HEK293 (cell line): ENCODE measurements around the gene PITPNC1.
A peak's percentile ranks its signal among the peaks of the same experiment; 100 is the strongest.

Source experiments
- BCL11A ChIP-seq: fragments of 450-650 bp; formaldehyde crosslinking; IDR thresholded peaks from 2 replicates; pipeline ENCODE4 v1.5.1; 2016; ENCODE audit warnings: low read depth, missing biosample characterization, missing genetic modification characterization
- CTCF ChIP-seq: fragments of 450-650 bp; formaldehyde crosslinking; IDR thresholded peaks from 2 replicates; pipeline ENCODE4 v1.5.1; 2016; ENCODE audit warnings: missing biosample characterization, missing genetic modification characterization
- HOXD13 ChIP-seq: sonication (generic); formaldehyde crosslinking; IDR thresholded peaks from 2 replicates; pipeline ENCODE4 v1.8.0; 2022; ENCODE audit warnings: missing genetic modification reagents, borderline replicate concordance
- OVOL3 ChIP-seq: fragments of 450-650 bp; formaldehyde crosslinking; IDR thresholded peaks from 2 replicates; pipeline ENCODE4 v1.5.1; 2016; ENCODE audit warnings: missing biosample characterization, missing genetic modification characterization
- PRDM10 ChIP-seq: fragments of 450-650 bp; formaldehyde crosslinking; IDR thresholded peaks from 2 replicates; pipeline ENCODE4 v1.5.1; 2016; ENCODE audit warnings: missing biosample characterization, missing genetic modification characterization
- PRDM4 ChIP-seq: fragments of 450-650 bp; formaldehyde crosslinking; IDR thresholded peaks from 2 replicates; pipeline ENCODE4 v1.5.1; 2017; ENCODE audit warnings: missing biosample characterization, missing genetic modification characterization
- TRIM28 ChIP-seq: IDR thresholded peaks from 2 replicates; pipeline ENCODE4 v1.6.1; 2011; ENCODE audit warnings: low read length, control low read depth, borderline replicate concordance
- YY1 ChIP-seq: fragments of 450-650 bp; formaldehyde crosslinking; IDR thresholded peaks from 2 replicates; pipeline ENCODE4 v1.5.1; 2018; ENCODE audit warnings: missing biosample characterization, missing genetic modification characterization
- YY2 ChIP-seq: fragments of 450-650 bp; formaldehyde crosslinking; IDR thresholded peaks from 2 replicates; pipeline ENCODE4 v1.5.1; 2016; ENCODE audit warnings: missing biosample characterization, missing genetic modification characterization
- ZBTB20 ChIP-seq: fragments of 450-650 bp; formaldehyde crosslinking; IDR thresholded peaks from 2 replicates; pipeline ENCODE4 v1.5.1; 2016; ENCODE audit warnings: missing biosample characterization, missing genetic modification characterization
- ZBTB44 ChIP-seq: fragments of 450-650 bp; IDR thresholded peaks from 2 replicates; pipeline ENCODE4 v1.5.1; 2018; ENCODE audit warnings: missing biosample characterization, mild to moderate bottlenecking, missing genetic modification characterization
- ZBTB8A ChIP-seq: fragments of 450-650 bp; formaldehyde crosslinking; IDR thresholded peaks from 2 replicates; pipeline ENCODE4 v1.5.1; 2016; ENCODE audit warnings: missing biosample characterization, missing genetic modification characterization
- ZNF112 ChIP-seq: fragments of 450-650 bp; formaldehyde crosslinking; IDR thresholded peaks from 2 replicates; pipeline ENCODE4 v1.5.0; 2017; ENCODE audit warnings: missing biosample characterization, missing genetic modification characterization
- ZNF146 ChIP-seq: fragments of 450-650 bp; formaldehyde crosslinking; IDR thresholded peaks from 2 replicates; pipeline ENCODE4 v1.5.1; 2016; ENCODE audit warnings: missing biosample characterization, missing genetic modification characterization
- ZNF184 ChIP-seq: fragments of 450-650 bp; IDR thresholded peaks from 2 replicates; pipeline ENCODE4 v1.5.1; 2018; ENCODE audit warnings: missing biosample characterization, mild to moderate bottlenecking, missing genetic modification characterization
- ZNF394 ChIP-seq: fragments of 450-650 bp; formaldehyde crosslinking; IDR thresholded peaks from 2 replicates; pipeline ENCODE4 v1.5.1; 2016; ENCODE audit warnings: missing biosample characterization, missing genetic modification characterization, mild to moderate bottlenecking, moderate library complexity, borderline replicate concordance
- ZNF404 ChIP-seq: fragments of 450-650 bp; formaldehyde crosslinking; IDR thresholded peaks from 2 replicates; pipeline ENCODE4 v1.5.1; 2017; ENCODE audit warnings: missing biosample characterization, missing genetic modification characterization
- ZNF501 ChIP-seq: fragments of 450-650 bp; formaldehyde crosslinking; IDR thresholded peaks from 2 replicates; pipeline ENCODE4 v1.5.1; 2016; ENCODE audit warnings: missing biosample characterization, missing genetic modification characterization
- ZNF513 ChIP-seq: fragments of 450-650 bp; IDR thresholded peaks from 2 replicates; pipeline ENCODE4 v1.5.1; 2018; ENCODE audit warnings: missing biosample characterization, missing genetic modification characterization
- ZNF521 ChIP-seq: fragments of 450-650 bp; formaldehyde crosslinking; IDR thresholded peaks from 2 replicates; pipeline ENCODE4 v1.5.1; 2017; ENCODE audit warnings: missing biosample characterization, mild to moderate bottlenecking, missing genetic modification characterization
- ZNF529 ChIP-seq: fragments of 450-650 bp; formaldehyde crosslinking; IDR thresholded peaks from 2 replicates; pipeline ENCODE4 v1.5.1; 2017; ENCODE audit warnings: missing genetic modification characterization, missing biosample characterization; ENCODE audit not compliant: insufficient replicate concordance
- ZNF549 ChIP-seq: fragments of 450-650 bp; IDR thresholded peaks from 2 replicates; pipeline ENCODE4 v1.5.1; 2018; ENCODE audit warnings: missing biosample characterization, missing genetic modification characterization, mild to moderate bottlenecking, inconsistent platforms, moderate library complexity
- ZNF677 ChIP-seq: fragments of 450-650 bp; IDR thresholded peaks from 2 replicates; pipeline ENCODE4 v1.5.0; 2018; ENCODE audit warnings: missing biosample characterization, mild to moderate bottlenecking, missing genetic modification characterization, moderate library complexity
- ZNF707 ChIP-seq: fragments of 450-650 bp; formaldehyde crosslinking; IDR thresholded peaks from 2 replicates; pipeline ENCODE4 v1.5.1; 2016; ENCODE audit warnings: missing biosample characterization, missing genetic modification characterization
- ZXDB ChIP-seq: fragments of 450-650 bp; formaldehyde crosslinking; IDR thresholded peaks from 2 replicates; pipeline ENCODE4 v1.5.1; 2016; ENCODE audit warnings: missing biosample characterization, missing genetic modification characterization
- TF ChIP-seq, protein P1 (sequence below): fragments of 450-650 bp; formaldehyde crosslinking; IDR thresholded peaks from 2 replicates; pipeline ENCODE4 v1.5.1; 2016; ENCODE audit warnings: missing biosample characterization, missing genetic modification characterization

Gene PITPNC1

GRCh38 chr17:67366193-67367157 is 10.6 kb upstream of the PITPNC1 start, which contains the start of gene PSMD12 (continued):
- no peak for TF ChIP-seq ZNF521
- no peak for TF ChIP-seq ZNF513 (tag by site-specific recombination)
- TF ChIP-seq BCL11A (tag by site-specific recombination): no peak; the same call in 1 of the 2 replicates
- TF ChIP-seq OVOL3 (tag by site-specific recombination): 0 out of 2 replicates have a peak, but pooled peaks have one; percentile 33
- no peak for TF ChIP-seq ZNF184 (tag by site-specific recombination)
- TF ChIP-seq, protein P1, sequence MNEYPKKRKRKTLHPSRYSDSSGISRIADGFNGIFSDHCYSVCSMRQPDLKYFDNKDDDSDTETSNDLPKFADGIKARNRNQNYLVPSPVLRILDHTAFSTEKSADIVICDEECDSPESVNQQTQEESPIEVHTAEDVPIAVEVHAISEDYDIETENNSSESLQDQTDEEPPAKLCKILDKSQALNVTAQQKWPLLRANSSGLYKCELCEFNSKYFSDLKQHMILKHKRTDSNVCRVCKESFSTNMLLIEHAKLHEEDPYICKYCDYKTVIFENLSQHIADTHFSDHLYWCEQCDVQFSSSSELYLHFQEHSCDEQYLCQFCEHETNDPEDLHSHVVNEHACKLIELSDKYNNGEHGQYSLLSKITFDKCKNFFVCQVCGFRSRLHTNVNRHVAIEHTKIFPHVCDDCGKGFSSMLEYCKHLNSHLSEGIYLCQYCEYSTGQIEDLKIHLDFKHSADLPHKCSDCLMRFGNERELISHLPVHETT (tag by site-specific recombination): peak; percentile 92
- TF ChIP-seq ZNF394: peak; percentile 67
- no peak; the same call in 1 of the 2 replicates for TF ChIP-seq ZBTB20 (tag by site-specific recombination)
- no peak for TF ChIP-seq ZBTB44 (tag by site-specific recombination)
- TF ChIP-seq ZBTB8A (tag by site-specific recombination): peak; percentile 96
- TF ChIP-seq ZNF529 (tag by site-specific recombination): no peak
- peak; percentile 26; the same call in 1 of the 2 replicates for TF ChIP-seq PRDM4 (tag by site-specific recombination)
- TF ChIP-seq ZXDB (tag by site-specific recombination): peak; percentile 92
- TF ChIP-seq ZNF501 (tag by site-specific recombination): peak; percentile 97
- peak; percentile 53; the same call in 1 of the 2 replicates for TF ChIP-seq TRIM28
- TF ChIP-seq ZNF677 (tag by site-specific recombination): no peak
- TF ChIP-seq ZNF404 (tag by site-specific recombination): no peak
- TF ChIP-seq ZNF112: no peak
- TF ChIP-seq ZNF146: peak; percentile 46; the same call in 1 of the 2 replicates
- peak; percentile 91 for TF ChIP-seq PRDM10
- TF ChIP-seq ZNF549: no peak
- TF ChIP-seq HOXD13 (CRISPR knock-in tag): 0 out of 2 replicates have a peak, but pooled peaks have one; percentile 13
- peak; percentile 82 for TF ChIP-seq CTCF (tag by site-specific recombination)
- TF ChIP-seq YY2 (tag by site-specific recombination): peak; percentile 97
- TF ChIP-seq ZNF707 (tag by site-specific recombination): no peak
- peak; percentile 95 for TF ChIP-seq YY1 (tag by site-specific recombination)
